Activated CD4-positive, alpha-beta T cell treated with anti-CD3 and anti-CD28 coated beads for 36 hours (primary cell): ENCODE results near the gene STK32A. TPM values are rescaled to one million over a fixed set of nuclear protein-coding genes. Genes with fewer than 3 reads are reported as not detected.
"Not testable (repeated sequence)": the region's sequence is repeated elsewhere in the genome, so short reads cannot be mapped to it uniquely, and the experiment has no call there.

Source experiments
- ATAC-seq: fragments of 200-7000 bp; cut with Tn5 transposase; one replicate; pipeline ENCODE4 v1.10.0; 2021; ENCODE audit warnings: mild to moderate bottlenecking, moderate library complexity
- CTCF ChIA-PET: fragments of 350-600 bp; sonication (Branson Sonifier 250); formaldehyde crosslinking; loops from one replicate; lab custom pipeline; 2021; ENCODE audit warnings: antibody characterized with exemption; lab: Charles Lee
- POLR2A ChIA-PET: fragments of 350-600 bp; sonication (Branson Sonifier 250); formaldehyde crosslinking; loops from one replicate; lab custom pipeline; 2021; ENCODE audit warnings: antibody characterized with exemption, inconsistent platforms; lab: Charles Lee
- DNase-seq: peaks from one replicate; pipeline ENCODE4 v3.0.0-alpha.2; 2020
- H3K27ac Mint-ChIP-seq: one replicate; pipeline ENCODE4 v1.8.0; 2021; ENCODE audit warnings: mixed read lengths
- H3K27me3 Mint-ChIP-seq: one replicate; pipeline ENCODE4 v1.8.0; 2021; ENCODE audit warnings: mixed read lengths
- H3K36me3 Mint-ChIP-seq: one replicate; pipeline ENCODE4 v1.8.0; 2021; ENCODE audit warnings: low read depth, mixed read lengths
- H3K4me1 Mint-ChIP-seq: one replicate; pipeline ENCODE4 v1.8.0; 2021; ENCODE audit warnings: mixed read lengths
- H3K4me3 Mint-ChIP-seq: one replicate; pipeline ENCODE4 v1.8.0; 2021; ENCODE audit warnings: mild to moderate bottlenecking, moderate library complexity, mixed read lengths
- H3K9me3 Mint-ChIP-seq: one replicate; pipeline ENCODE4 v1.8.0; 2021; ENCODE audit warnings: low read depth, mixed read lengths
- intact Hi-C, 2 experiments: fragments of 100-400 bp; cut with DNase I in 1 of 2; cut with micrococcal nuclease in 1 of 2; formaldehyde crosslinking; loops; one replicate each; pipeline versions ENCODE4 v1.14.2 to v1.15.1; 2022 to 2024; cut with DNase I, micrococcal nuclease
- total RNA-seq, 2 experiments: library from RNA; stranded (reverse); gene quantifications; one replicate each; pipeline ENCODE4 v1.2.3, GENCODE V29; 2021

The STK32A gene
- total RNA-seq, 2 experiments from 2014 or later: not detected

DNA sequence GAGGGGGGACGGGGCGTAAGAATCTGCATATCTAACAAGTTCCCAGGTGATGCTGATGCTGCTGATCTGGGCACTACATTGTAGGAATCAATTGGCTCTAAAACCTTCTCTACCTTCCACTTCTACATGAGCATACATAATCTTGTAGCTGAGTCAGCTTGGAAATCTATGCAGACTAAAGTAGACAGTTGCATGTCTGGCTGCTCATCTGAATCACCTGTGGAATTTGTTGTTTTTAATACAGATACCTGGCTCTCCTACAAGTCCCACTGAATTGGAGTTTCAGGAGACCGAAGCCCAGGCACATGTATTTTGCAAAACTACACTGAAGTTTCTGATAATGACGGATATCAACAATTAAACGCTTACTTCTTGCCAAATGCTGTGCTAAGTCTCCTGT lies 113.6 kb downstream of the STK32A start:
- no peak for ATAC-seq
- DNase-seq: no peak

DNA sequence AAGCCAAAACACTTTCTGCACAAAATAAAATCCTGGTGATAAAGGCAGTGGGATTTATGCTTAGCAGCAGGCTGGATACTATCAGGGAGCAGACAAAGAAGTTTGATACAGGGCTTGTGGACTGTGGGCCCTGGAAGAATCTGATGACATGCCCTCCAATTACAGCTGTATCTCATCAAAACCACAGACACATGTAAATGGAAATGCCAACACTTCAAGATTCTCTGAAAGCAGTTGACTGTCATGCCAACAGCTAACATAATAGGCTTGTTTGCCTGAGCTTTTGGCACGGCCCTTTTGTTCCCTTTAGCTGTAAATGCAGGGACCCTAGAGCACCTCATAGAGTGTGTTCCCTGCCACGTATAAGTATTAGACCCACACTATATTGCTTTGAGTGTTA lies 114.4 kb downstream of the STK32A start:
- intact Hi-C loops: no loop called here
- ATAC-seq (no peak), DNase-seq (no peak)
- Mint-ChIP-seq H3K27ac (no peak overlapping the region), H3K36me3 (no peaks in the 10 kb centered on the region), H3K4me3 (no peak overlapping the region), H3K4me1 (no peaks in the 10 kb centered on the region), H3K27me3 (no peaks in the 10 kb centered on the region), H3K9me3 (no peaks in the 10 kb centered on the region)
- ChIA-PET POLR2A (no interaction called here), CTCF (no interaction called here)

More for the DNA sequence above, 113.6 kb downstream of the STK32A start:
- no peaks in the 10 kb centered on the region for H3K9me3 Mint-ChIP-seq
- no peaks in the 10 kb centered on the region for H3K36me3 Mint-ChIP-seq
- H3K4me3 Mint-ChIP-seq: no peak overlapping the region
- POLR2A ChIA-PET: no interaction called here
- H3K27ac Mint-ChIP-seq: no peak overlapping the region
- CTCF ChIA-PET: no interaction called here
- intact Hi-C loops: no loop called here
- no peaks in the 10 kb centered on the region for H3K27me3 Mint-ChIP-seq
- no peaks in the 10 kb centered on the region for H3K4me1 Mint-ChIP-seq

DNA sequence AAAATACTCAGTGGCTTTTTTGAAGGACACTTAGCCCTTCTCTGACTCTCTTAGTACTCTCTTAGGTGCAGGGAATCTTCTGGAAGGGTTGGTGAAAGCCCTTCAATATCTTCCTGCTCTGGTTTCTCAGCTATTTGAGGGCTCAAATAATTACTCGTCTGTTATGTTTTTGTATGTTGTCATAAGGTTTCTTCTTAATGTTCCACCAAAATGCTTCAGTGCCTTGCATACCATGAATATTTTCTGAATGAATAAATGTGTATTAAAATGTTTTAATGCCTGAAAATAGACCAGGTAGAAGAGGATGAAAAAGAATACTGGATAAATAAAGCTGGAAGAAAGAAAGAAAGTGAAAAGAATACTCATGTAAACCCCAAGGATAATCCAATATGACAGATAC lies 124.3 kb downstream of the STK32A start:
- H3K4me3 Mint-ChIP-seq: no peak overlapping the region
- DNase-seq (no peak), ATAC-seq (no peak)
- H3K27me3 Mint-ChIP-seq: peaks cover 3% of the 10 kb centered on the region
- no peaks in the 10 kb centered on the region for H3K4me1 Mint-ChIP-seq
- H3K27ac Mint-ChIP-seq: no peak overlapping the region
- H3K36me3 Mint-ChIP-seq: no peaks in the 10 kb centered on the region
- peaks cover under 1% of the 10 kb centered on the region for H3K9me3 Mint-ChIP-seq
- ChIA-PET POLR2A (no interaction called here), CTCF (no interaction called here)
- intact Hi-C loops: no loop called here

DNA sequence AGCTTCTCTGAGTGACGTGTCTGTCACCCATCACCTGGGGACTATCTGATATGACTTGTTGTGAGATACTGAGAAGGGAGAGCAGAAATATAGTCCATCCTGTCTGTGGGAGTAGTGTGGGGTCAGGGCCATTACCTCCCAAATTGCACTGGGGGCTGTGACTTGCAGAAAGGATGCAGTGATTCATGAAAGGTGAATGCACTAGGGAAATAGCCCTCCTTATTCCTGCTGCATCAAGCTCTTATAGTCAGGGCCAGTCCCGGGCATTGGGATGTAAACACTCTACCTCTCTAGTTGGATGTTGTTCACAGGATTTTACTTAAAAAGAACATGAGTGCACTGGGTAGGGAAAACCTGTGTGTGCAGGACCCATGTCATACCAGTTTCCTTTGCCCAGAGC lies 124.8 kb downstream of the STK32A start:
- Mint-ChIP-seq H3K27ac (no peak overlapping the region), H3K27me3 (peaks cover 3% of the 10 kb centered on the region), H3K4me3 (no peak overlapping the region), H3K36me3 (no peaks in the 10 kb centered on the region), H3K4me1 (no peaks in the 10 kb centered on the region), H3K9me3 (peaks cover 2% of the 10 kb centered on the region)
- ChIA-PET CTCF (no interaction called here), POLR2A (no interaction called here)
- ATAC-seq: no peak
- intact Hi-C loops: no loop called here
- no peak for DNase-seq

DNA sequence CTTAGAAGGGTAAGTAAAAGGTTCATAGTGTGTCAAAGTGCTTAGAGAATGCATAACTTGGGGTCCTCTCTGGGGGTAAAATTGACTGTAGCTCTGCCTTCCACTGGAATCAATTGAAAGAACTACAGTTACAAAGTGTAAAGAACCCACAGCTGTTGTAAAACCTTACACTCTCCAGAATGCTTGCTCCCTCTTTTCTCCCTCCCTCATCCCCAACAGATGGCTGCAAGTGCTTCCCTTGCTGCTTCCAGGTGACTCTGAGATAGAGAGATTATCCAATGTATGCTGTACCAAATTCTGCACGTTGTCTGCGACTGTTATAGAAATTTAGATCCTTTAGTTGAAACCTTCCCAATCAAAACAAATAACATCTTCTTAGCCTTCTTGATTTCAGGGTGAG lies 126.0 kb downstream of the STK32A start:
- ATAC-seq (no peak), DNase-seq (no peak)
- CTCF ChIA-PET: no interaction called here
- Mint-ChIP-seq H3K27me3 (peaks cover 2% of the 10 kb centered on the region), H3K36me3 (no peaks in the 10 kb centered on the region), H3K4me1 (no peaks in the 10 kb centered on the region), H3K4me3 (no peak overlapping the region), H3K9me3 (peaks cover 2% of the 10 kb centered on the region), H3K27ac (no peak overlapping the region)
- intact Hi-C loops: no loop called here
- POLR2A ChIA-PET: no interaction called here

DNA sequence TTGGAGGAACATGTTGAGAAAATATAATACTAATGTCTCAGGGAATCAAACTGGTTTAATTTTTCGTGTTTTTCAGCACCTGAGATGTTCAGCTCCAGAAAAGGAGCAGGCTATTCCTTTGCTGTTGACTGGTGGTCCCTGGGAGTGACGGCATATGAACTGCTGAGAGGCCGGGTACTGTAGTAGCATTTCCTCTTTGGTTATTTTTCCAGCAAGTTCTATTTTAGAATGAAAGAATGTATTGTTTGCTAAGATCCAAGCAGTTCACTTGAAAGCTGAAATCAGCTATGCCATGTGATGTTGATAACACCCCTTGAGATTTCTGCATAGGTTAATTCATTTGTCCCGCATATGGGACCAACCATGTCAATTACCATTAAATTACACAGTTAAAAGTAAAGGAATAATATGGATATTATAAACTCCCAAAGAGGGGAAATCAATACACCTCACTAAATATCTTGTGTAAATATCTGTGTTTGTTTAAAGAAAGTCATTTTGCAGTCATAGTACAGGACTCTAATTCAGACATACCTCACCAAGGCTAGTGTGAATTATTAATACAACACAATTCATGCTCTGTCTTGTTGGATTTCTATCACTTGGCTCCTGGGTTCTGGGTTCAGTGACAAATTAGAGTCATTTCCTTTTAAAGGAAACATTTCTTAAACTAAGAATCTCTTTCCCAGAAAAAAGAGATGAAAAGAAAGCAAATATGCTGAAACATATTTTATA lies 126.8 kb downstream of the STK32A start:
- Mint-ChIP-seq H3K36me3 (no peaks in the 10 kb centered on the region), H3K27ac (no peak overlapping the region), H3K27me3 (peaks cover 2% of the 10 kb centered on the region), H3K9me3 (peaks cover 2% of the 10 kb centered on the region), H3K4me1 (no peaks in the 10 kb centered on the region), H3K4me3 (no peak overlapping the region)
- no peak for DNase-seq
- ChIA-PET CTCF (no interaction called here), POLR2A (no interaction called here)
- no peak for ATAC-seq
- intact Hi-C loops: no loop called here

DNA sequence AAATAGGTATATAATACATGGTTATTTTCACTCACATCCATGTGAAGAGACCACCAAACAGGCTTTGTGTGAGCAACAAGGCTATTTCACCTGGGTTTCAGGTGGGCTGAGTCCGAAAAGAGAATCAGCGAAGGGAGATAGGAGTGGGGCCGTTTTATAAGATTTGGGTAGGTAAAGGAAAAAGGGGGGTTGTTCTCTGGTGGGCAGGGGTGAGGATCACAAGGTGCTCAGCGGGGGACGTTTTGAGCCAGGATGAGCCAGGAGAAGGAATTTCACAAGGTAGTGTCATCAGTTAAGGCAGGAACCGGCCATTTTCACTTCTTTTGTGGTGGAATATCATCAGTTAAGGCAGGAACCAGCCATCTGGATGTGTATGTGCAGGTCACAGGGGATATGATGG lies 132.6 kb downstream of the STK32A start:
- H3K27me3 Mint-ChIP-seq, H3K4me3 Mint-ChIP-seq, POLR2A ChIA-PET, CTCF ChIA-PET, H3K36me3 Mint-ChIP-seq, H3K27ac Mint-ChIP-seq, H3K9me3 Mint-ChIP-seq, H3K4me1 Mint-ChIP-seq, ATAC-seq, DNase-seq, intact Hi-C loops: not testable (repeated sequence)

DNA sequence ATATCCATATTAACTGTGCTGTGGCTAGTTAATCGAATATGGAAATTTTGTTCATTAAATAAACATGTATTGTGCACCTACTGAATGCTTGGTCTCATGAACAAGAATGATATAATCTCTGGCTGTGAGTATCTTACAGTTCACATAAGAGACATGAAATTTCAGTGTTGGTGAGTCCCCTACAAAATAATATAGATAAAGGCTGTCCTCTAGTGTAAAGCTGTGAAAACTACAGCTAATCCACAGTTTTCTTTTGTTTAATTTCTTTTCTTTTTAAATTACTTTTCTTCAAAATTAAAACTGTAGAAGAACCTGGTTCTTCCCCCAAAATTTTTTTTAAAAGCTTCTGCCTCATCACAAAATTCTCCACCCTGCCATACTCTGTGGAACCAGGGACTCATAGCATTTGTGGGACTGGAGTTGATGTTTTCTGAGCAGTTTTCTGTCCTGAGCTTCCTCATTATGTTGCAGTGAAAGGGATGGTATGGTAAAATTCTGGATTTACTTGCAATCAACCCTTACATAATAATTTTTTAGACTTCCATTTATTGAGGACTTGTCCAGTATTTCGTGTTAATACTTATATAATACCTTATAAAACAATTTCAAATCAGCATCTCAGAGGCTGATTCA lies 135.0 kb downstream of the STK32A start:
- peaks cover 5% of the 10 kb centered on the region for H3K27me3 Mint-ChIP-seq
- no peaks in the 10 kb centered on the region for H3K9me3 Mint-ChIP-seq
- no peaks in the 10 kb centered on the region for H3K4me1 Mint-ChIP-seq
- intact Hi-C loops: no loop called here
- no peak overlapping the region for H3K27ac Mint-ChIP-seq
- no peaks in the 10 kb centered on the region for H3K36me3 Mint-ChIP-seq
- ChIA-PET CTCF (interaction anchor here (0.5 to 1.2 kb wide), 5 partner anchors 17 to 369 kb away, joined by 3 to 4 read pairs (median 3); no protein-coding TSS in a partner anchor), POLR2A (no interaction called here)
- H3K4me3 Mint-ChIP-seq: no peak overlapping the region
- ATAC-seq: no peak
- DNase-seq: no peak

DNA sequence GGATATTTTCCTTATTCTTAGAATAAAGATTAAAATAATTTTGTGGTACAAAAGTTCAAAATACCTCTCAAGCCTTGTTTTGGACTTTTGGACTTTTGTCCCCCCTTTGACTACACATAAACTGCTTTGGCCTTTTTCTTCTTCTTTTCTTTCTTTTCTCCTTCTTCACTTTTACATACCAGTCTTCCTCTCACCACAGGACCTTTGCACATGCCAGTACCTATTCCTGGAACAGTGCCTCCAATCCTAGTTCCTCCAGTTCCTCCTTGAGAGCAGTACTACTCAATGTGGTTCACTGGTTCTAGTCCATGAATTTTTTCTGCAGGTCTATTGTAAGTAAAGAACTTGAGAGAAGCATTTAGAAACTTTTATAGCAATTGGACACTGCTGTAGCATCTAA lies 136.5 kb downstream of the STK32A start:
- ATAC-seq (no peak), DNase-seq (no peak)
- Mint-ChIP-seq H3K4me1 (no peaks in the 10 kb centered on the region), H3K36me3 (no peaks in the 10 kb centered on the region), H3K27me3 (peaks cover 5% of the 10 kb centered on the region), H3K27ac (no peak overlapping the region), H3K4me3 (no peak overlapping the region), H3K9me3 (no peaks in the 10 kb centered on the region)
- ChIA-PET POLR2A (no interaction called here), CTCF (no interaction called here)
- intact Hi-C loops: no loop called here

DNA sequence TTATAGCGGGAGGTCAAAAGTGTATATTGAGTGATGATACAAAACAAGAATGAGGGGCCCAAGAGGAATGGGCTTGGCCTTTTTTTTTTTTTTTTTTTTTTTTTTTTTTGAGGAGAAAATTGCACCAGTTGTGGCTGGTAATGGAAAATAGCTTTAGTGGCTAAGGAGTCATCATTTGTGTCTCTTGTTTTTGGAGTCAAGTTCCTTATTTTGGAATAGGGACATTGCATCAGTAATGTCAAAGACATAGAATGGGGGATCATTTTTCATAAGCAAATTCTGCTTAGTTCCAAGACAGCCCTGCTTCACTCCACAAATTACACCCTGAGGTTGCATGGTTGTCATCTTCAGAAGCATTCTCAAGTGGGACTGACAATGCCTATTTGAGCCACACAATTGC lies 137.4 kb downstream of the STK32A start:
- Mint-ChIP-seq H3K27ac (no peak overlapping the region), H3K27me3 (peaks cover 5% of the 10 kb centered on the region), H3K4me3 (no peak overlapping the region), H3K36me3 (no peaks in the 10 kb centered on the region), H3K9me3 (no peaks in the 10 kb centered on the region), H3K4me1 (no peaks in the 10 kb centered on the region)
- ChIA-PET CTCF (no interaction called here), POLR2A (no interaction called here)
- ATAC-seq (no peak), DNase-seq (no peak)
- intact Hi-C loops: no loop called here

DNA sequence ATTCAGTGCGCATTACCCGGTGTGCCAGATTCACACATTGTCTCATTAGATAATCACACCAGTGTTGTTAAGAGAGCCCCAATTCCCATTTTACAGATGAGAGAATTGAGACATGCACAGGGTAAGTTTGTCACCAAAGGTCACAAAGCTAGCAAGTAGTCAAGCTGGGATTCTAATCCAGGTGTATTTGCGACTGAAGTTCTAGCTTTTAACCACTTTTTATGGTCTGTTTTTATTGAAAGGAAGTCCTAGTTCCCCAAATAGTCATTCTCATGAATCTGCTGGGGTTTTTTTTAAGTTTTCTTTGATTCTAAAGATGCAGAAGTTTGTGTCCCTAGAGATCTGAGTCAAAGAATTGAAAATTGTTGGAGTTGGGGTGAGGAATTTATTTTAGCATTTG lies 138.5 kb downstream of the STK32A start:
- no peak for ATAC-seq
- H3K27me3 Mint-ChIP-seq: peaks cover 8% of the 10 kb centered on the region

DNA sequence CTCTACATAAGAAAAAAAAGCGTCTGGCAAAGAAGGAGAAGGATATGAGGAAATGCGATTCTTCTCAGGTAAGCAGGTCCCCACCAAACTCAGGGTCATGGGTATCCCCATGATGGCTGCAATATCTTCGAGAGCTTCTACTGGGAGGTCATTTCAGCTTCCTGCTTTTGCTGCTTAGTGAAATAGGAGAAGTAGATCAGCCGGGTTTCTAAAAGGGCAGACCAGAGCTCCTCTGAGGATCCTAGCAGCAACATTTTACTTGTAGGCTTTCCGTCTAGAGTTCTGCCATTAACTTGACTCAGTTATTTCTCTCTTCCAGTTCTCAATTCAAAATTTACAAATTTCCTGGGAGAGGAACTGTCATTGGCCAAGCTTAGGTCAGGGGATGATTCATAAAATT lies 140.3 kb downstream of the STK32A start:
- DNase-seq: no peak
- CTCF ChIA-PET: no interaction called here
- Mint-ChIP-seq H3K9me3 (no peaks in the 10 kb centered on the region), H3K27ac (no peak overlapping the region), H3K36me3 (no peaks in the 10 kb centered on the region), H3K27me3 (peaks cover 8% of the 10 kb centered on the region), H3K4me1 (no peaks in the 10 kb centered on the region), H3K4me3 (no peak overlapping the region)
- ATAC-seq: no peak
- POLR2A ChIA-PET: no interaction called here
- intact Hi-C loops: no loop called here

More for the DNA sequence above, 138.5 kb downstream of the STK32A start:
- CTCF ChIA-PET: no interaction called here
- no peak for DNase-seq
- POLR2A ChIA-PET: interaction anchor here (0.6 kb wide), 1 partner anchor 16 kb away, joined by 3 read pairs; no protein-coding TSS in a partner anchor
- H3K4me1 Mint-ChIP-seq: no peaks in the 10 kb centered on the region
- H3K36me3 Mint-ChIP-seq: no peaks in the 10 kb centered on the region
- H3K9me3 Mint-ChIP-seq: no peaks in the 10 kb centered on the region
- intact Hi-C loops: no loop called here
- H3K27ac Mint-ChIP-seq: no peak overlapping the region
- H3K4me3 Mint-ChIP-seq: no peak overlapping the region
